Parathyroid adenoma (tissue), 2 donors: ENCODE data around the gene NEDD4L.

Experiments used
- H2AFZ ChIP-seq: fragments of 300-600 bp; sonication (generic); one replicate; pipeline ENCODE4 v1.7.0; 2017; ENCODE audit warnings: antibody characterized with exemption, mild to moderate bottlenecking
- H3K27ac ChIP-seq: fragments of 300-600 bp; sonication (generic); one replicate; pipeline ENCODE4 v1.7.0; 2017
- H3K27me3 ChIP-seq: fragments of 300-600 bp; sonication (generic); one replicate; pipeline ENCODE4 v1.7.0; 2017; ENCODE audit warnings: low read length; ENCODE audit not compliant: control insufficient read depth, insufficient read depth
- H3K36me3 ChIP-seq: fragments of 300-600 bp; sonication (generic); one replicate; pipeline ENCODE4 v1.7.0; 2017; ENCODE audit warnings: low read length; ENCODE audit not compliant: control insufficient read depth, insufficient read depth
- H3K4me1 ChIP-seq: fragments of 300-600 bp; sonication (generic); one replicate; pipeline ENCODE4 v1.7.0; 2017; ENCODE audit warnings: control low read depth
- H3K4me2 ChIP-seq: fragments of 300-600 bp; sonication (generic); one replicate; pipeline ENCODE4 v1.7.0; 2017; ENCODE audit warnings: low read length
- H3K4me3 ChIP-seq: fragments of 300-600 bp; sonication (generic); one replicate; pipeline ENCODE4 v1.7.0; 2017; ENCODE audit warnings: low read depth, low read length
- H3K79me2 ChIP-seq: fragments of 300-600 bp; sonication (generic); one replicate; pipeline ENCODE4 v1.7.0; 2017; ENCODE audit warnings: control low read depth
- H3K9ac ChIP-seq: fragments of 300-600 bp; sonication (generic); one replicate; pipeline ENCODE4 v1.7.0; 2017; ENCODE audit warnings: mild to moderate bottlenecking
- H3K9me3 ChIP-seq: fragments of 300-600 bp; sonication (generic); one replicate; pipeline ENCODE4 v1.7.0; 2017; ENCODE audit warnings: low read length; ENCODE audit not compliant: control insufficient read depth
- CTCF ChIP-seq: fragments of 300-600 bp; sonication (generic); IDR thresholded peaks from one replicate; pipeline ENCODE4 v1.7.0; 2017; ENCODE audit warnings: antibody characterized with exemption, mild to moderate bottlenecking
- donor health status: primary hyperparathyroidism.

NEDD4L gene

GRCh38 chr18:58032233-58032632 is 11.8 kb upstream of the NEDD4L start:
- H3K4me1 ChIP-seq = no peaks in the 10 kb centered on the region
- no peak overlapping the region for H2AFZ ChIP-seq
- no peak overlapping the region for H3K27ac ChIP-seq
- H3K9ac ChIP-seq = no peak overlapping the region
- no peaks in the 10 kb centered on the region for H3K27me3 ChIP-seq
- H3K9me3 ChIP-seq = no peaks in the 10 kb centered on the region
- no peak for TF ChIP-seq CTCF
- H3K36me3 ChIP-seq = no peaks in the 10 kb centered on the region
- no peak overlapping the region for H3K4me3 ChIP-seq
- no peaks in the 10 kb centered on the region for H3K79me2 ChIP-seq
- no peak overlapping the region for H3K4me2 ChIP-seq

GRCh38 chr18:58033216-58033615 is 10.8 kb upstream of the NEDD4L start:
- no peak overlapping the region for H3K27ac ChIP-seq
- H3K36me3 ChIP-seq = no peaks in the 10 kb centered on the region
- H3K9ac ChIP-seq = no peak overlapping the region
- H3K4me2 ChIP-seq = no peak overlapping the region
- no peak for TF ChIP-seq CTCF
- H3K27me3 ChIP-seq = no peaks in the 10 kb centered on the region
- H2AFZ ChIP-seq = no peak overlapping the region
- H3K4me3 ChIP-seq = no peak overlapping the region
- H3K4me1 ChIP-seq = no peaks in the 10 kb centered on the region
- no peaks in the 10 kb centered on the region for H3K79me2 ChIP-seq
- no peaks in the 10 kb centered on the region for H3K9me3 ChIP-seq

- no peak overlapping the region for H3K9ac ChIP-seq
- H3K79me2 ChIP-seq = no peaks in the 10 kb centered on the region
- no peaks in the 10 kb centered on the region for H3K4me1 ChIP-seq
- H3K27me3 ChIP-seq = no peaks in the 10 kb centered on the region
- H3K9me3 ChIP-seq = no peaks in the 10 kb centered on the region
- no peak for TF ChIP-seq CTCF
- no peak overlapping the region for H3K27ac ChIP-seq
- H3K4me3 ChIP-seq = no peak overlapping the region
- H2AFZ ChIP-seq = no peak overlapping the region
- no peaks in the 10 kb centered on the region for H3K36me3 ChIP-seq
- H3K4me2 ChIP-seq = no peak overlapping the region
Measured at GRCh38 chr18:58034370-58034769, 9.7 kb upstream of the NEDD4L start.

GRCh38 chr18:58037163-58037562 is 6.9 kb upstream of the NEDD4L start:
- Histone ChIP-seq H3K9ac (no peak overlapping the region), H3K27me3 (no peaks in the 10 kb centered on the region), H3K36me3 (no peaks in the 10 kb centered on the region), H2AFZ (no peak overlapping the region), H3K9me3 (no peaks in the 10 kb centered on the region), H3K4me3 (no peak overlapping the region), H3K79me2 (no peaks in the 10 kb centered on the region), H3K4me2 (no peak overlapping the region), H3K27ac (no peak overlapping the region), H3K4me1 (no peaks in the 10 kb centered on the region)
- no peak for TF ChIP-seq CTCF

GRCh38 chr18:58038063-58038462 is 6.0 kb upstream of the NEDD4L start:
- H3K9me3 ChIP-seq = no peaks in the 10 kb centered on the region
- H2AFZ ChIP-seq = no peak overlapping the region
- H3K79me2 ChIP-seq = no peaks in the 10 kb centered on the region
- H3K4me1 ChIP-seq = no peaks in the 10 kb centered on the region
- no peak overlapping the region for H3K4me2 ChIP-seq
- H3K27me3 ChIP-seq = no peaks in the 10 kb centered on the region
- H3K4me3 ChIP-seq = no peak overlapping the region
- H3K27ac ChIP-seq = no peak overlapping the region
- no peak for TF ChIP-seq CTCF
- H3K9ac ChIP-seq = no peak overlapping the region
- no peaks in the 10 kb centered on the region for H3K36me3 ChIP-seq
